ENCODE results near the gene NFKBIA. TPM values are rescaled to one million over a fixed set of nuclear protein-coding genes. Genes with fewer than 3 reads are reported as not detected.
A peak's percentile ranks its signal among the peaks of the same experiment; 100 is the strongest.

NFKBIA gene
- total RNA-seq, 2 experiments from 2014 or later: 289 to 293 TPM

GRCh38 chr14:35423621-35424020 lies 19.1 kb upstream of the NFKBIA start:
- H3K36me3 Mint-ChIP-seq (ENCODE audit: low read depth): no peaks in the 10 kb centered on the region
- no peaks in the 10 kb centered on the region for H3K27me3 Mint-ChIP-seq (ENCODE audit: low read depth)
- no peak for DNase-seq
- intact Hi-C loops (cut with micrococcal nuclease): loop anchor here (5.0 kb wide), 1 partner anchor 394 kb away; no protein-coding TSS in a partner anchor
- CTCF ChIA-PET: interaction anchor here (1.4 to 1.5 kb wide), 2 partner anchors 194 to 701 kb away, joined by 3 to 6 read pairs; no protein-coding TSS in a partner anchor
- H3K4me3 Mint-ChIP-seq: no peak overlapping the region
- H3K27ac Mint-ChIP-seq: no peak overlapping the region
- no peaks in the 10 kb centered on the region for H3K9me3 Mint-ChIP-seq
- peaks cover 17% of the 10 kb centered on the region for H3K4me1 Mint-ChIP-seq (ENCODE audit: low read depth)

DNA sequence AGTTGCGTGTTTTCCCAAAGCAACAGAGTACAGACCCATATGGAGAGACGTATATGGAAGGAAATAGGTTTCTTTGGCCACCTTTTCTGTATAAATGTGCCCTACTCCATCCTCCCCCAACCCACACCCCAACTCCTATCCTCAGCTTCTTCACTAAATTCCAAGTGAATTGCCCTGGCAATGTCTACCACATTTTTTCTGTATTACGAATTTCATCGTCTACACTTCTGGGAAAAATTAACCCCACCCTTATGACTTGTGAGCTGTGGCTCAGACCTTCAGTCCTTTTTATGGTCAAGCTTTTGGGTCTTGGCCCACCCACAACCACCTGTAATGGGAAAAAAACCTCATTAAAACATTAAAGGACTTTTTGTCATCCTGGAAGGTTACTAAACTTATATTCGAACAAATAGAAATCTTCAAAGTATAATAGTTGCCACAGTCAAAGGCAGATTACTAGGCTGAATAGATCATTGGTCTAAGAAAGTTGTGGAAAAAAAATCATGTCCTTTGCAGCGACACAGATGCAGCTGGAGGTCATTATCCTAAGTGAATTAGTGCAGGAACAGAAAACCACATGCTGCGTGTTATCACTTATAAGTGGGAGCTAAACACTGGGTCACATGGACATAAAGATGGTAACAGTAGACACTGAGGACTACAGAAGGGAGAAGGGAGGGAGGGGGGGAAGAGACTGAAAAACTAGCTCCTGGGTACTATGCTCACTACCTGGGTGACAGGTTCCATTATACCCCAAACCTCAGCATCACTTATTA lies 15.7 kb upstream of the NFKBIA start:
- no peaks in the 10 kb centered on the region for H3K9me3 Mint-ChIP-seq
- CTCF ChIA-PET: interaction anchor here (0.6 to 1.3 kb wide), 9 partner anchors 12 to 815 kb away, joined by 3 to 5 read pairs (median 4); no protein-coding TSS in a partner anchor
- no peak overlapping the region for H3K27ac Mint-ChIP-seq
- peaks cover 35% of the 10 kb centered on the region for H3K4me1 Mint-ChIP-seq (ENCODE audit: low read depth)
- DNase-seq: no peak
- no peaks in the 10 kb centered on the region for H3K27me3 Mint-ChIP-seq (ENCODE audit: low read depth)
- intact Hi-C loops (cut with micrococcal nuclease): loop anchor here (5.0 kb wide), 1 partner anchor 397 kb away; no protein-coding TSS in a partner anchor
- H3K36me3 Mint-ChIP-seq (ENCODE audit: low read depth): no peaks in the 10 kb centered on the region
- no peak overlapping the region for H3K4me3 Mint-ChIP-seq

GRCh38 chr14:35419429-35419841 lies 14.9 kb upstream of the NFKBIA start:
- peaks cover 41% of the 10 kb centered on the region for H3K4me1 Mint-ChIP-seq (ENCODE audit: low read depth)
- CTCF ChIA-PET: interaction anchor here (0.9 to 1.3 kb wide), 5 partner anchors 11 to 696 kb away, joined by 3 to 4 read pairs (median 3); no protein-coding TSS in a partner anchor

GRCh38 chr14:35418093-35418492 lies 13.5 kb upstream of the NFKBIA start:
- no peak for DNase-seq
- Mint-ChIP-seq H3K4me1 (ENCODE audit: low read depth) (peaks cover 50% of the 10 kb centered on the region), H3K36me3 (ENCODE audit: low read depth) (no peaks in the 10 kb centered on the region), H3K4me3 (no peak overlapping the region), H3K27ac (no peak overlapping the region), H3K27me3 (ENCODE audit: low read depth) (no peaks in the 10 kb centered on the region), H3K9me3 (no peaks in the 10 kb centered on the region)
- intact Hi-C loops (cut with micrococcal nuclease): loop anchor here (5.0 kb wide), 4 partner anchors 389 to 956 kb away; partner anchors contain the start of genes EAPP, RALGAPA1 and SPTSSA
- CTCF ChIA-PET: interaction anchor here (0.6 to 8.0 kb wide), 4 partner anchors 36 to 275 kb away, joined by 3 to 66 read pairs (median 5); no protein-coding TSS in a partner anchor

More at GRCh38 chr14:35419429-35419841, 14.9 kb upstream of the NFKBIA start:
- no peak for DNase-seq
- Mint-ChIP-seq H3K4me3 (no peak overlapping the region), H3K27ac (no peak overlapping the region), H3K36me3 (ENCODE audit: low read depth) (no peaks in the 10 kb centered on the region), H3K27me3 (ENCODE audit: low read depth) (no peaks in the 10 kb centered on the region), H3K9me3 (no peaks in the 10 kb centered on the region)
- intact Hi-C loops (cut with micrococcal nuclease): loop anchor here (5.0 kb wide), 4 partner anchors 388 to 957 kb away; partner anchors contain the start of genes EAPP, RALGAPA1 and SPTSSA

DNA sequence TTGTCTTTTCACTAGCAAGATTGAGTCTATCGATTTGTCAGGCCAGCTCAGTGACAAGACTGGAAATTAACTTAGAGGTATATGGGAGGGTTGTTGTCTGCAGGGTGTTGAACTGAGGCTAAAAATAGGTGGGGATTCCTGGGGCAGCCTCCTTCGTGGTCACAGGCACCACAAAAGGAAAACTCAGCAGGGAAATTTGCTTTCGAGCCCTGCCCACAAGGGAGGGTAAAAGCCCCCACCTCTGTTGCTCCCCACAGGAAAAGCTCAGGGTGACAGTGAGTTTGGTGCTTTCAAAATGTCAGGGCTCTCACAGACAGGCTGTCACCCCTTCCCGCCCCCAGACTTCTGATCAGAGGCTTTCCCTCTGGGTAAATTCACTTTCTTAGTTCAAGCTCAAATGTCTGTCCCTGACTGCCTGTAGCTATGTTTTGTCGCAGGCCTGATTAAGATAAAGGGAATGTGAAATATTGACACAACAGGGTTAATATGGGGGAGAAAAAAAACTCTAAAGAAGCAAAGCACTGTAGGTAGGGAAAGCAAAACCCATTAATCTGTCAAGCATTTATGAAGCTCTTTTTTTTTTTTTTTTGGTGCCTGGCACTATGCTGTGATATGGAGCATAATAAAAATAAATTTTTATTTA lies 11.7 kb upstream of the NFKBIA start:
- H3K4me1 Mint-ChIP-seq (ENCODE audit: low read depth): peaks cover 47% of the 10 kb centered on the region
- peak overlapping the region; percentile 59 for H3K4me3 Mint-ChIP-seq

DNA sequence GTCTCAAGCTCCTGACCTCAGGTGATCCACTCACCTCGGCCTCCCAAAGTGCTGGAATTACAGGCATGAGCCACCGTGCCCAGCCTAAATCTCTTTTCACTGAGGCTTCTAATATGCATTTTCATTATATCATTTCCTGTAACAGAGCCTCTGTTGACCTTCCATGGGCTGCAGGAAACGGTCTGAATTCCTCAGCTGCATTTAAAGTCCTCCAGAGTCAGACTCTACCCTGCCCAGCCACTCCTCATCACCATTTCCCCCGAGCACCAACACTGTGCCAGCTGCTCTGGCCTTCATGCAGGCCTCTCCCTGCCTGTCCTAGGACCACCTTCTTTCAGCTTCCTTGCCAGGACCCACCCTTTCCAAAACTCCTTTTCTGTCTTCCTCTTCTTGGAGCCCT lies 9.8 kb upstream of the NFKBIA start:
- H3K27ac Mint-ChIP-seq: no peak overlapping the region
- no peak overlapping the region for H3K4me3 Mint-ChIP-seq
- no peaks in the 10 kb centered on the region for H3K36me3 Mint-ChIP-seq (ENCODE audit: low read depth)
- CTCF ChIA-PET: interaction anchor here (0.5 to 8.0 kb wide), 18 partner anchors 10 to 744 kb away, joined by 3 to 70 read pairs (median 5); partner anchors contain the start of genes FAM177A1 and NFKBIA
- no peaks in the 10 kb centered on the region for H3K27me3 Mint-ChIP-seq (ENCODE audit: low read depth)
- intact Hi-C loops (cut with micrococcal nuclease): no loop called here
- DNase-seq: no peak
- H3K9me3 Mint-ChIP-seq: no peaks in the 10 kb centered on the region
- peaks cover 44% of the 10 kb centered on the region for H3K4me1 Mint-ChIP-seq (ENCODE audit: low read depth)

More for the DNA sequence above, 11.7 kb upstream of the NFKBIA start:
- no peaks in the 10 kb centered on the region for H3K9me3 Mint-ChIP-seq
- peak overlapping the region; percentile 91 for H3K27ac Mint-ChIP-seq
- intact Hi-C loops (cut with micrococcal nuclease): loop anchor here (1.0 to 5.0 kb wide), 18 partner anchors 12 to 954 kb away; partner anchors contain the start of genes CFL2, EAPP, FAM177A1 and NFKBIA
- H3K27me3 Mint-ChIP-seq (ENCODE audit: low read depth): no peaks in the 10 kb centered on the region
- DNase-seq: peak; percentile 89
- CTCF ChIA-PET: interaction anchor here (0.5 to 8.0 kb wide), 26 partner anchors 10 to 746 kb away, joined by 3 to 70 read pairs (median 4); partner anchors contain the start of genes NFKBIA, PPP2R3C, PRORP and PSMA6
- no peaks in the 10 kb centered on the region for H3K36me3 Mint-ChIP-seq (ENCODE audit: low read depth)

GRCh38 chr14:35412272-35413056 lies 7.9 kb upstream of the NFKBIA start:
- Mint-ChIP-seq H3K4me1 (ENCODE audit: low read depth) (peaks cover 41% of the 10 kb centered on the region), H3K27ac (no peak overlapping the region), H3K4me3 (no peak overlapping the region), H3K27me3 (ENCODE audit: low read depth) (no peaks in the 10 kb centered on the region), H3K9me3 (no peaks in the 10 kb centered on the region), H3K36me3 (ENCODE audit: low read depth) (no peaks in the 10 kb centered on the region)
- intact Hi-C loops (cut with micrococcal nuclease): loop anchor here (1.0 kb wide), 3 partner anchors 197 to 740 kb away; no protein-coding TSS in a partner anchor
- CTCF ChIA-PET: interaction anchor here (0.7 to 8.0 kb wide), 22 partner anchors 8 to 740 kb away, joined by 3 to 70 read pairs (median 5); partner anchors contain the start of genes FAM177A1 and NFKBIA
- DNase-seq: no peak

GRCh38 chr14:35410858-35411257 lies 6.3 kb upstream of the NFKBIA start:
- Mint-ChIP-seq H3K4me1 (ENCODE audit: low read depth) (peaks cover 37% of the 10 kb centered on the region), H3K27me3 (ENCODE audit: low read depth) (no peaks in the 10 kb centered on the region), H3K4me3 (no peak overlapping the region), H3K36me3 (ENCODE audit: low read depth) (no peaks in the 10 kb centered on the region), H3K9me3 (no peaks in the 10 kb centered on the region), H3K27ac (peak overlapping the region; percentile 2)
- no peak for DNase-seq
- CTCF ChIA-PET: interaction anchor here (1.1 to 8.0 kb wide), 5 partner anchors 11 to 738 kb away, joined by 3 to 70 read pairs (median 4); no protein-coding TSS in a partner anchor
- intact Hi-C loops (cut with micrococcal nuclease): no loop called here

DNA sequence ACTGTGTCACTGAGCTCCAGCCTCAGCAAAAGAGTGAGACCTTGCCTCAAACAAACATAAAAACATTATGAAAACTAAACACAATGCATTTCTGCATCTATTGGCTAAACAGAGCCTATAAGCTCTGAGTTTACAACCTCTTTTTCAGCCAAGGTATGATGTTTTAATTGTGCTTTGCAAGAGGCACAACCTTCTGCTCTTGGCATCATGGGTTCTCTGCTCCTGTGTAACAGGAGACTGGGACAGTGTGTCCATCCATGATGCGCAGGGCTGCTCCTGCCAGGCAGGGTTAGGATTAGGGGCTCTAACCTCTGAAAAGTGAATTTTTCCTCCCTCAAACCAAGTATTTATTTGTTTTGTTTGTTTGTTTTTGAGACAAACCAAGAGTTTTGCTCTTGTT lies 5.0 kb upstream of the NFKBIA start:
- Mint-ChIP-seq H3K27ac (no peak overlapping the region), H3K27me3 (ENCODE audit: low read depth) (no peaks in the 10 kb centered on the region), H3K36me3 (ENCODE audit: low read depth) (peaks cover under 1% of the 10 kb centered on the region), H3K4me3 (no peak overlapping the region), H3K9me3 (no peaks in the 10 kb centered on the region), H3K4me1 (ENCODE audit: low read depth) (peaks cover 33% of the 10 kb centered on the region)
- intact Hi-C loops (cut with micrococcal nuclease): no loop called here
- CTCF ChIA-PET: interaction anchor here (0.6 to 2.7 kb wide), 11 partner anchors 12 to 269 kb away, joined by 3 to 11 read pairs (median 5); partner anchors contain the start of gene PSMA6
- DNase-seq: no peak

GRCh38 chr14:35408026-35408425 lies 3.5 kb upstream of the NFKBIA start:
- DNase-seq: no peak
- H3K4me3 Mint-ChIP-seq: no peak overlapping the region
- H3K27ac Mint-ChIP-seq: no peak overlapping the region
- CTCF ChIA-PET: interaction anchor here (0.7 to 2.7 kb wide), 11 partner anchors 12 to 267 kb away, joined by 3 to 13 read pairs (median 4); no protein-coding TSS in a partner anchor
- peaks cover 12% of the 10 kb centered on the region for H3K36me3 Mint-ChIP-seq (ENCODE audit: low read depth)
- intact Hi-C loops (cut with micrococcal nuclease): no loop called here
- peaks cover 22% of the 10 kb centered on the region for H3K4me1 Mint-ChIP-seq (ENCODE audit: low read depth)
- H3K9me3 Mint-ChIP-seq: no peaks in the 10 kb centered on the region
- no peaks in the 10 kb centered on the region for H3K27me3 Mint-ChIP-seq (ENCODE audit: low read depth)

GRCh38 chr14:35407306-35407630 lies 2.7 kb upstream of the NFKBIA start:
- Mint-ChIP-seq H3K4me3 (no peak overlapping the region), H3K4me1 (ENCODE audit: low read depth) (peaks cover 21% of the 10 kb centered on the region), H3K36me3 (ENCODE audit: low read depth) (peaks cover 19% of the 10 kb centered on the region), H3K9me3 (no peaks in the 10 kb centered on the region), H3K27ac (no peak overlapping the region), H3K27me3 (ENCODE audit: low read depth) (no peaks in the 10 kb centered on the region)
- intact Hi-C loops (cut with micrococcal nuclease): loop anchor here (1.0 kb wide), 5 partner anchors 15 to 267 kb away; no protein-coding TSS in a partner anchor
- CTCF ChIA-PET: interaction anchor here (0.7 to 2.7 kb wide), 8 partner anchors 15 to 266 kb away, joined by 3 to 13 read pairs (median 6); no protein-coding TSS in a partner anchor
- no peak for DNase-seq
